Body of pancreas (tissue), 4 donors: ENCODE results near the gene RNF212B. TPM values are rescaled to one million over a fixed set of nuclear protein-coding genes. Genes with fewer than 3 reads are reported as not detected.

ENCODE experiments used
- ATAC-seq: fragments of 150-250 bp; one replicate; pipeline ENCODE4 v1.9.1; 2016
- DNase-seq, 4 donors: peaks; one replicate each; pipeline ENCODE4 v3.0.0-alpha.2; 2019
- H3K27ac ChIP-seq, 4 donors: fragments of 200-600 bp; sonication (generic); 1 replicate in 3 of 4; 2 replicates in 1 of 4; pipeline versions ENCODE4 v1.5.1 to v1.6.1; 2016 to 2019; ENCODE audit warnings: mild to moderate bottlenecking in 1 of 4, mixed read lengths in 1 of 4, moderate library complexity in 1 of 4
- H3K27me3 ChIP-seq, 2 donors: fragments of 200-600 bp; sonication (generic); one replicate each; pipeline ENCODE4 v1.6.0; 2016; ENCODE audit warnings: mild to moderate bottlenecking in 1 of 2
- H3K36me3 ChIP-seq, 2 donors: fragments of 200-600 bp; sonication (generic); replicated peaks in 1 of 2; 2 replicates each; pipeline ENCODE4 v1.5.1; 2016; ENCODE audit warnings: low read depth in 2 of 2; ENCODE audit not compliant: insufficient read depth in 1 of 2
- H3K4me1 ChIP-seq: fragments of 200-600 bp; sonication (generic); one replicate; pipeline ENCODE4 v1.6.0; 2016
- H3K4me3 ChIP-seq, 2 donors: fragments of 200-600 bp; sonication (generic); 1 replicate in 1 of 2; 2 replicates in 1 of 2; pipeline ENCODE4 v1.5.1; 2016 to 2019
- H3K9me3 ChIP-seq, 3 donors: fragments of 200-600 bp; sonication (generic); 1 replicate in 2 of 3; 2 replicates in 1 of 3; pipeline ENCODE4 v1.5.1; 2016
- POLR2A ChIP-seq, 3 donors: fragments of 450-650 bp; IDR thresholded peaks; one replicate each; pipeline ENCODE4 v1.6.1; 2016; ENCODE audit warnings: antibody characterized with exemption in 3 of 3, mild to moderate bottlenecking in 2 of 3
- WGBS, 2 donors: methylation state at CpG; one replicate each; pipeline ENCODE4 v1.1.5; 2017; 5-methylcytosine and 5-hydroxymethylcytosine counted together
- intact Hi-C: fragments of 100-400 bp; cut with DNase I; formaldehyde crosslinking; loops from one replicate; pipeline ENCODE4 v1.15.1; 2023
- total RNA-seq, 2 donors: library from RNA; depleted of rRNA; stranded (reverse); fragments of >200 nt; gene quantifications; one replicate each; pipeline ENCODE4 v1.1.0, GENCODE V29; 2016
- TF ChIP-seq, protein P1 (sequence below), 7 experiments: fragments of 450-650 bp in 4 of 7; fragments of 200-600 bp in 3 of 7; sonication (generic) in 3 of 7; IDR thresholded peaks; one replicate each; pipeline ENCODE4 v1.5.1; 2016 to 2019; ENCODE audit warnings: antibody characterized with exemption in 7 of 7

Gene RNF212B
- total RNA-seq, 2 donors from 2014 or later = not detected

DNA sequence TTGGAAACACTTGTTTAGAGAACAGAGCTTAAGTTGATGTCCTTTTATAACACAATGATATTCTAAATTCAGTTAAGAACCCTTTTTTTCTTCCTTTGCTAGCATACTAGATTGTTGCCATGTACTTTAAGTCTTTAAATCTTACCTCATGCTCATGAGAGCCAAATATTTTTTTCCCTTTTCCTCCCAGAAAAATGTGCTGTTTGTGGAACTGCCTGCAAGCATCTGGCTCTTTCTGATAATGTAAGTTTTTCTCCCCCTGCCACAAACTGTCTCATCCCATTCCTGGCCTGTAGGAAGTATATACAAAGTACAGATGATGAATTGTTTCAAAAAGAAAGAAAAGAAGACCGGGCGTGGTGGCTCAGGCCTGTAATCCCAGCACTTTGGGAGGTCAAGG, 5.3 kb downstream of the RNF212B start:
- no peaks in the 10 kb centered on the region for H3K27me3 ChIP-seq
- DNase-seq = no peak
- WGBS, 2 donors = 88 to 94% methylated on average over 2 of the region's 2 CpGs

DNA sequence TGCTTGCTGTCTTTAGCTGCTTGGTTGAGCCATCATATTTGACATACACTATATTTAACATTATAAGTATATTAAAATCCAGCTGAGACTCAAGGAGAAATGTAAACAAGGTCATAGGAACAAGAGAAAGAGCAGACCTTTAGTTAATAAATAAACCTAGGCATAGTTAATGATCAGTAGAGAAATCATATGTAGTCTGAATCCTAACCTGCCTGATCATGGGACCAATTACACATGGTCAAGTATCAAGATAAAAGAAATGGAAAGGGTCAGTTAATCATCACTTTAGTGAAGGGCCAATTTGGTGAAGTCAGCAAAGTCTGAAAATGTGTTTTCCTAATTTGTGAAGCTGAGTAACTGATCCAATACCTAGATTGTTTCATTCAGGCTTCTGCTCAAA, 7.5 kb downstream of the RNF212B start:
- H3K27me3 ChIP-seq = no peaks in the 10 kb centered on the region
- H3K4me3 ChIP-seq = no peak overlapping the region
- no peak for DNase-seq
- peak overlapping the region in 3 of 4 donors; percentile 45 to 60 (median 56) for H3K27ac ChIP-seq
- intact Hi-C loops = no loop called here
- no peaks in the 10 kb centered on the region for H3K36me3 ChIP-seq
- H3K4me1 ChIP-seq = peaks cover 33% of the 10 kb centered on the region
- TF ChIP-seq, protein P1, sequence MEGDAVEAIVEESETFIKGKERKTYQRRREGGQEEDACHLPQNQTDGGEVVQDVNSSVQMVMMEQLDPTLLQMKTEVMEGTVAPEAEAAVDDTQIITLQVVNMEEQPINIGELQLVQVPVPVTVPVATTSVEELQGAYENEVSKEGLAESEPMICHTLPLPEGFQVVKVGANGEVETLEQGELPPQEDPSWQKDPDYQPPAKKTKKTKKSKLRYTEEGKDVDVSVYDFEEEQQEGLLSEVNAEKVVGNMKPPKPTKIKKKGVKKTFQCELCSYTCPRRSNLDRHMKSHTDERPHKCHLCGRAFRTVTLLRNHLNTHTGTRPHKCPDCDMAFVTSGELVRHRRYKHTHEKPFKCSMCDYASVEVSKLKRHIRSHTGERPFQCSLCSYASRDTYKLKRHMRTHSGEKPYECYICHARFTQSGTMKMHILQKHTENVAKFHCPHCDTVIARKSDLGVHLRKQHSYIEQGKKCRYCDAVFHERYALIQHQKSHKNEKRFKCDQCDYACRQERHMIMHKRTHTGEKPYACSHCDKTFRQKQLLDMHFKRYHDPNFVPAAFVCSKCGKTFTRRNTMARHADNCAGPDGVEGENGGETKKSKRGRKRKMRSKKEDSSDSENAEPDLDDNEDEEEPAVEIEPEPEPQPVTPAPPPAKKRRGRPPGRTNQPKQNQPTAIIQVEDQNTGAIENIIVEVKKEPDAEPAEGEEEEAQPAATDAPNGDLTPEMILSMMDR (IDR thresholded peaks at IDR 0.05) = no peak
- TF ChIP-seq POLR2A (IDR thresholded peaks at IDR 0.05) = no peak
- H3K9me3 ChIP-seq = no peaks in the 10 kb centered on the region
- peak; percentile 89 for ATAC-seq

More for the DNA sequence above, 5.3 kb downstream of the RNF212B start:
- Histone ChIP-seq H3K27ac (no peak overlapping the region), H3K36me3 (no peaks in the 10 kb centered on the region), H3K4me3 (no peak overlapping the region), H3K9me3 (no peaks in the 10 kb centered on the region), H3K4me1 (peaks cover 32% of the 10 kb centered on the region)
- TF ChIP-seq, protein P1 (IDR thresholded peaks at IDR 0.05) = no peak
- no peak for TF ChIP-seq POLR2A (IDR thresholded peaks at IDR 0.05)
- ATAC-seq = no peak
- intact Hi-C loops = no loop called here

DNA sequence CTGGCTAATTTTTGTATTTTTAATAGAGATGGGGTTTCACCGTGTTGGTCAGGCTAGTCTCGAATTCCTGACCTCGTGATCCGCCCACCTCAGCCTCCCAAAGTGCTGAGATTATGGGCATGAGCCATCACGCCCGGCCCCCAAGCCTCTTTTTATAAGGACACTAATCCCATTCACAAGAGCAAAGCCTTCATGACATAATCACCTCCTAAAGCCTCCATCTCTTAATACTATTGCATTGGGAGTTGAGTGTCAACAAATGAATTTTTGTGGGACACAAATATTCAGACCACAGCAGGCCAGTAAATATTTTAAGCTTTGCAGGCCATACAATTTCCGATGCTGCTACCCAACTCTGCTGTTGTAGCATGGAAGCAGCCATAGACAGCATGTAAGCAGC, 10.9 kb downstream of the RNF212B start:
- Histone ChIP-seq H3K4me1 (peaks cover 35% of the 10 kb centered on the region), H3K27me3 (no peaks in the 10 kb centered on the region), H3K4me3 (no peak overlapping the region), H3K36me3 (no peaks in the 10 kb centered on the region), H3K27ac (no peak overlapping the region), H3K9me3 (no peaks in the 10 kb centered on the region)
- intact Hi-C loops = no loop called here
- TF ChIP-seq POLR2A (IDR thresholded peaks at IDR 0.05) = no peak
- WGBS, 2 donors = 91 to 97% methylated on average over 7 of the region's 7 CpGs
- DNase-seq (no peak), ATAC-seq (no peak)

DNA sequence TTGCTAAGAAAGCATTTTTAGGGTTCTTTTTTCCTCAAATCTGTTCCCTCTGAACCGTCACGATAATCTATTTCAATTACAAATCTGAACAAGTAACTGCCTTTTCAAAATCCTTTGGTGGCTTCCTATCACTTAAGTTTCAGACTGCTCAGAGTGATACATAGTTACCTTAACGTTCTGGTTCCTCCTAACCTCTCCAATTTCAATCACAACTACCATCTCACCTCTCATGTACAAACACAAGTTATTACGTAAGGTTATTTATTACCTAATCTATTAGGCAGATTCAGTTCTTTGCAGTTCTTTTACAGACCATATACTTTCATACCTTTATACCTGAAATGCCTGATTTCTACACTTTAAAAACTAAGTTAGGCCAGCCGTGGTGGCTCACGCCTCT, 12.1 kb downstream of the RNF212B start:
- no peak overlapping the region for H3K4me3 ChIP-seq
- WGBS, 2 donors = 64 to 72% methylated on average over 6 of the region's 6 CpGs
- H3K27ac ChIP-seq = no peak overlapping the region
- H3K9me3 ChIP-seq = no peaks in the 10 kb centered on the region
- H3K27me3 ChIP-seq = no peaks in the 10 kb centered on the region
- H3K4me1 ChIP-seq = peaks cover 24% of the 10 kb centered on the region
- ATAC-seq = no peak
- no peak for DNase-seq
- intact Hi-C loops = no loop called here
- TF ChIP-seq POLR2A (IDR thresholded peaks at IDR 0.05) = no peak
- TF ChIP-seq, protein P1 (IDR thresholded peaks at IDR 0.05) = no peak
- no peaks in the 10 kb centered on the region for H3K36me3 ChIP-seq

DNA sequence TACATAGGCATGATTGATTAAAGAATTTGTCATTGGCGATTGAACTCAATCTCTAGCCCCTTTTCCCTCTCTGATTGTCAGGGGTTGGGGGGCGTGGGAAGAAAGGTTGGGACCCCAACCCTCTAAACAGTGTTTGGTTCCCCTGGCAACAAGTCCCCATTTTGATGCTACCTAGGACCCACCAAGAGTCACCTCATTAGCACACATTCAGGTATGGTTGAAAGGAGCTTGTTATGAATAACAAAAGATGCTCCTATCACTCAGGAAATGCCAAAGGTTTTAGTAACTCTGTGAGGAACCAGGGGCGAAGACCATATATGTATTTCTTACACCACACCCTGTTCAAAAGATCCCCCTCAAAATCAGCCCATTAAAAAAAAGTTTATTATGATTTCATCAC, 14.3 kb downstream of the RNF212B start:
- no peak for TF ChIP-seq POLR2A (IDR thresholded peaks at IDR 0.05)
- no peaks in the 10 kb centered on the region for H3K27me3 ChIP-seq
- H3K36me3 ChIP-seq = no peaks in the 10 kb centered on the region
- H3K4me1 ChIP-seq = peaks cover 6% of the 10 kb centered on the region
- intact Hi-C loops = no loop called here
- DNase-seq (no peak), ATAC-seq (no peak)
- 66 to 68% methylated on average over 3 of the region's 3 CpGs for WGBS, 2 donors
- H3K9me3 ChIP-seq = no peaks in the 10 kb centered on the region
- H3K4me3 ChIP-seq = no peak overlapping the region
- no peak overlapping the region for H3K27ac ChIP-seq
